ENCODE measurements around the gene LYG2.
"Not testable (repeated sequence)": the region's sequence is repeated elsewhere in the genome, so short reads cannot be mapped to it uniquely, and the experiment has no call there.

LYG2 gene

DNA sequence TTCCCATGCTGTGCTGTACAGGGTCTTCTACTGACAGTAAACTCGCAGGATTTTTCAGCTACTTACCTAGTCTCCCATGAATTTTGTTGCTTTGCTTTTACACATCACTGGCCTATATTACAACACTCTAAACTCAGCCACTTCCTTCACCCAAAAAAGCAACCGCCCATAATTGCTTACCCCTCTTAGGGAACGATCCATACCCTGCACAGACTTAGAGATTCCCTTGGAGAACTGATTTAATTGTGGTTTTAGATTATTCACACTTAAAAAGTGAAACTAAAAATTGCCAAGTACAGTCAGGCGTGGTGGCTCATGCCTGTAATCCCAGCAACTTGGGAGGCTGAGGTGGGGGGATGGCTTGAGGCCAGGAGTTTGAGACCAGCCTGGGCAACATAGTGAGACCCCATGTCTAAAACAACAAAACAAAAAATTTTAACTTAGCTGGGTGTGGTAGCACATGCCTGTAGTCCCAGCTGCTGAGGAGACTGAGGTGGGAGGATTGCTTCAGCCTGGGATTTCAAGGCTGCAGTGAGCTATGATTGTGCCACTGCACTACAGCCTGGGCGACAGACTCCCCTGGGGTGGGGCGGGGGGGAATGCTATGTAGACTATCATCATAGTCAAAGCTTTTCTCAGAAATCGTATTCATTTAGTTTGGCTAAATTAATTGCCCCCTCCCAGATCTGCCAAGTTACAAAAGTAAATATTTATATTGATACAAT lies 55.2 kb downstream of the LYG2 start:
- H3K4me1 ChIP-seq (ENCODE audit: control insufficient read depth, insufficient read depth, low read length) = no peaks in the 10 kb centered on the region
- no peaks in the 10 kb centered on the region for H3K27me3 ChIP-seq (replicated peaks; ENCODE audit: control insufficient read depth, insufficient read depth, low read length)
- peaks cover 36% of the 10 kb centered on the region for H3K36me3 ChIP-seq (ENCODE audit: control insufficient read depth, insufficient read depth, low read length, severe bottlenecking)
- H3K9me3 ChIP-seq (ENCODE audit: control insufficient read depth, low read length) = no peaks in the 10 kb centered on the region
- H3K4me3 ChIP-seq (ENCODE audit: low read length) = no peak overlapping the region
- DNase-seq (ENCODE audit: low read depth) = no peak
- no peak overlapping the region for H3K9ac ChIP-seq (ENCODE audit: low read length)

DNA sequence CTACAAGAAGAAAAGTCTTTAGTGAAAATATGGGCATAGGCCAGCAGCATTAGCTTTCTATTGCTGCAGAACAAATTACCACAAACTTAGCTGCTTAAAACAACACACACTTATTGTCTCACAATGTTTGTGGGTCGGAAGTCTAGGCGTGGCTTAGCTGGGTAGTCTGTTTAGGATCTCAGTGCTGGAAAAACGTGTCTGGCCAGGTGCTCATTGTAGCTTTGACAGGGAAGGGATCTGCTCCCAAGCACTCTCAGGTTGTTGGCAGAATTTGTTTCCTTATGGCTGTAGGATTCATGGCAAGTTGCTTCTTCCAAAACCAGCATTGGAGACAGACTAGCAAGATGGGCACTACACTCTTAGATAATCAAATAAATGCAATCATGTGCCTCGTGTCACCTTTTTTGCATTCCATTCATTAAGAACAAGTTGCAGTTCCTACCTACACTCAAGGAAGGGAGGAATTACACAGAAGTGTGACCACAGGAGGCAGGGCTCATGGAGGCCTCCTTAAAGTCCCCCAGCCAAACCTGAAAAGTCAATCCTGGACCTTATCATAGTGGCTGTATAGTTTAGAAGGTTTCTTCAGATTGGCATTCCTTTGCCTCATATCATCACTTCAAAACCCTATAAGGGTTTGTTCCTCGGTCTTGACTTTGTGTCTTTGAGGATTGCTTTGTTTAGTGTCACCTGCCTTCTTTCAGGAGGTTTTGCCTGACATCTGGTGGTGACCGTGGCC lies 57.2 kb downstream of the LYG2 start:
- H3K36me3 ChIP-seq (ENCODE audit: control insufficient read depth, insufficient read depth, low read length, severe bottlenecking) = peaks cover 50% of the 10 kb centered on the region
- no peaks in the 10 kb centered on the region for H3K9me3 ChIP-seq (ENCODE audit: control insufficient read depth, low read length)
- H3K4me3 ChIP-seq (ENCODE audit: low read length) = no peak overlapping the region
- no peak overlapping the region for H3K9ac ChIP-seq (ENCODE audit: low read length)
- no peak for DNase-seq (ENCODE audit: low read depth)
- no peaks in the 10 kb centered on the region for H3K4me1 ChIP-seq (ENCODE audit: control insufficient read depth, insufficient read depth, low read length)
- H3K27me3 ChIP-seq (replicated peaks; ENCODE audit: control insufficient read depth, insufficient read depth, low read length) = no peaks in the 10 kb centered on the region

DNA sequence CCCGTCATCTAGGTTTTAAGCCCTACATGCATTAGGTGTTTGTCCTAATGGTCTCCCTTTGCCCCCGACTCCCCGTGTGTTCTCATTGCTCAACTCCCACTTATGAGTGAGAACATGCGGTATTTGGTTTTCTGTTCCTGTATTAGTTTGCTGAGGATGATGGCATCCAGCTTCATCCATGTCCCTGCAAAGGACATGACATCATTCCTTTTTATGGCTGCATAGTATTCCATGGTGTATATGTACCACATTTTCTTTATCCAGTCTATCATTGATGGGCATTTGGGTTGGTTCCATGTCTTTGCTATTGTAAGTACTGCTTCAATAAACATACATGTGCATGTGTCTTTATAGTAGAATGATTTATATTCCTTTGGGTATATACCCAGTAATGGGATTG lies 63.1 kb downstream of the LYG2 start:
- H3K9me3 ChIP-seq (ENCODE audit: control insufficient read depth, low read length); H3K4me1 ChIP-seq (ENCODE audit: control insufficient read depth, insufficient read depth, low read length); DNase-seq (ENCODE audit: low read depth); H3K27me3 ChIP-seq (replicated peaks; ENCODE audit: control insufficient read depth, insufficient read depth, low read length); H3K9ac ChIP-seq (ENCODE audit: low read length); H3K4me3 ChIP-seq (ENCODE audit: low read length): not testable (repeated sequence)
- peaks cover 75% of the 10 kb centered on the region for H3K36me3 ChIP-seq (ENCODE audit: control insufficient read depth, insufficient read depth, low read length, severe bottlenecking)
